ENCODE measurements around the gene LCMT2. TPM values are rescaled to one million over a fixed set of nuclear protein-coding genes. Genes with fewer than 3 reads are reported as not detected.

The LCMT2 gene
- total RNA-seq, 4 donors from 2014 or later: 5.8 to 14.1 (median 6.5) TPM

DNA sequence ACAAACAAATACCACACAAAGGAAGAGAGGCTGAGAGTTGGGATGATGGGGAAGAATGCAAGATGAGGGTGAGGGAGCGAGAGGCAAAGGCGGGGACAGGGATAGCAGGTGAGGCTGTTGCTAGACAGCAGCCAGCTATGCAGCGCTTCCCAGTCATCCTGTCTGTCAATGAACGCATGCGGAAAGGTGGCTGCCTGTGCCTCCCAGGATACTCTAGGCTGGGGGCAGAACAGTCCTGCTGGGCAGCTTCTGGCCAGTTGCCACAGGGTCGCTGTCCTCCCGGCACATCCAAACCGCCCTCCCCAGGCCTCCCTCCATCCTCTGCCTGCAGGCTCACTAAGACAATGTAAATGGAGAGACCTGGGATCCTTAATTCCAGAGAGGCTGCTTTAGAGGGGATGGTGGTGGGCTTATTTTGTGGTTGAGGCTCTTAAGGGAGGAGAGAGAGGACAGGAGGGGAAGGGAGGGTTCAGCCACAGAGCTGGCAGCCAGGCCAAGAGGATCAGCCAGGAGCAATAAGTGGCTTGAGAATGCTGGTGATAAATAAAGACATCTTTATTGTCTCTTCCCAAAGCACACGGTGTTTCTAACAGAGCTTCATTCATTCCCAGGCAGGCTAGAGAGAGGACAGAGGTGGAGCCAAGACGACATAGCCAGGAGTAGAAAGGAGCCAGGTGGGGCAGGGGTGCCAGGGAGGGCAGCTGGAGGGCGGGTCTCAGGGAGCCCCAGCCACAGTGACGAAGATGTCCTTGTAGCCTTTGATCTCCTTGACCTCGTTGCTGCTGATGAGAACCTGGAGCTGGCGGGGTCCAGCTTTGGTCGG is 54.4 kb downstream of the LCMT2 start:
- H3K27ac ChIP-seq: no peak overlapping the region
- no peaks in the 10 kb centered on the region for H3K36me3 ChIP-seq
- no peak for DNase-seq
- TF ChIP-seq, protein P1, sequence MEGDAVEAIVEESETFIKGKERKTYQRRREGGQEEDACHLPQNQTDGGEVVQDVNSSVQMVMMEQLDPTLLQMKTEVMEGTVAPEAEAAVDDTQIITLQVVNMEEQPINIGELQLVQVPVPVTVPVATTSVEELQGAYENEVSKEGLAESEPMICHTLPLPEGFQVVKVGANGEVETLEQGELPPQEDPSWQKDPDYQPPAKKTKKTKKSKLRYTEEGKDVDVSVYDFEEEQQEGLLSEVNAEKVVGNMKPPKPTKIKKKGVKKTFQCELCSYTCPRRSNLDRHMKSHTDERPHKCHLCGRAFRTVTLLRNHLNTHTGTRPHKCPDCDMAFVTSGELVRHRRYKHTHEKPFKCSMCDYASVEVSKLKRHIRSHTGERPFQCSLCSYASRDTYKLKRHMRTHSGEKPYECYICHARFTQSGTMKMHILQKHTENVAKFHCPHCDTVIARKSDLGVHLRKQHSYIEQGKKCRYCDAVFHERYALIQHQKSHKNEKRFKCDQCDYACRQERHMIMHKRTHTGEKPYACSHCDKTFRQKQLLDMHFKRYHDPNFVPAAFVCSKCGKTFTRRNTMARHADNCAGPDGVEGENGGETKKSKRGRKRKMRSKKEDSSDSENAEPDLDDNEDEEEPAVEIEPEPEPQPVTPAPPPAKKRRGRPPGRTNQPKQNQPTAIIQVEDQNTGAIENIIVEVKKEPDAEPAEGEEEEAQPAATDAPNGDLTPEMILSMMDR (IDR thresholded peaks at IDR 0.05): no peak
- no peak for TF ChIP-seq POLR2A (IDR thresholded peaks at IDR 0.05)
- H3K4me3 ChIP-seq (replicated peaks in 1 of 3): no peak overlapping the region
- H3K27me3 ChIP-seq: no peaks in the 10 kb centered on the region
- no peaks in the 10 kb centered on the region for H3K9me3 ChIP-seq
- 75 to 76% methylated on average over 15 of the region's 15 CpGs for WGBS, 2 donors
- intact Hi-C loops (cut with DNase I): no loop called here
- no peaks in the 10 kb centered on the region for H3K4me1 ChIP-seq

DNA sequence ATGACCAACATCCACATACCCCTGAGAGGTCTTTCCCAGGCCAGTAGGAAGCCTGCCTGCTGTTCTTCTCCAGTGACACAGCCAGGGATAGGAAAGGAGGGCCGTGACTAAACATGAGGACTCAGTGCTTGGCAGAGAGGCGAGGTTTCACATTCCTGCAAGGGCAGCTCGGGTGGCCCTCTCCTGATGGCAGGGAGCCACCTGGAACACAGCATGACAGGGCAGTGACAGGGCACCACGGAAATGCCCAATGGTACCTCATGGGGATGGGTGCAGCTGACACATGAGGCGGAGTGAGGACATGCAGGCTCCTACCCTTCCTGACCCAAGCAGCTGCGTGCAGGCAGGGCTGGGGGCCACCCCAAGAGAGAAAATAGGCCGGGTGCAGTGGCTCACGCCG is 56.2 kb downstream of the LCMT2 start:
- H3K27me3 ChIP-seq: no peaks in the 10 kb centered on the region
- 54 to 64% methylated on average over 8 of the region's 9 CpGs for WGBS, 2 donors
- H3K4me3 ChIP-seq (replicated peaks in 1 of 3): no peak overlapping the region
- intact Hi-C loops (cut with DNase I): no loop called here
- DNase-seq: peak; percentile 54 to 86
- no peaks in the 10 kb centered on the region for H3K36me3 ChIP-seq
- TF ChIP-seq, protein P1 (IDR thresholded peaks at IDR 0.05): no peak
- no peak for TF ChIP-seq POLR2A (IDR thresholded peaks at IDR 0.05)
- H3K4me1 ChIP-seq: no peaks in the 10 kb centered on the region
- no peaks in the 10 kb centered on the region for H3K9me3 ChIP-seq
- H3K27ac ChIP-seq: no peak overlapping the region

Other genes with a start within 250 kb of the LCMT2 start
- gene UBR1, start 224.5 kb downstream of the LCMT2 start, total RNA-seq: 10 to 100 TPM; 39.3 to 50.5 (median 40.8) TPM
- 10 to 100 TPM; 37.1 to 50.0 (median 42.6) TPM for gene TMEM62, start 197.0 kb downstream of the LCMT2 start, total RNA-seq
- 100 to 1,000 TPM in 2 of 4 donors, 10 to 100 TPM in 2; 88.7 to 154 (median 110) TPM for gene CCNDBP1, start 145.2 kb downstream of the LCMT2 start, total RNA-seq
- not detected for gene EPB42, start 109.6 kb downstream of the LCMT2 start, total RNA-seq
- not detected for gene TGM5, start 63.6 kb downstream of the LCMT2 start, total RNA-seq
- gene TGM7, start 28.3 kb downstream of the LCMT2 start, total RNA-seq: not detected
- gene ZSCAN29, start 40.5 kb upstream of the LCMT2 start, total RNA-seq: 10 to 100 TPM; 18.2 to 22.6 (median 20.3) TPM
- gene TUBGCP4, start 40.5 kb upstream of the LCMT2 start, total RNA-seq: 10 to 100 TPM; 10.7 to 23.6 (median 17.6) TPM
- 10 to 100 TPM; 46.4 to 98.0 (median 72.7) TPM for gene TP53BP1, start 162.6 kb upstream of the LCMT2 start, total RNA-seq
- gene MAP1A, start 187.0 kb upstream of the LCMT2 start, total RNA-seq: 10 to 100 TPM; 12.4 to 27.1 (median 17.2) TPM